Glutamatergic neuron (in vitro differentiated cells): ENCODE measurements around the gene SGTB. TPM values are rescaled to one million over a fixed set of nuclear protein-coding genes. Genes with fewer than 3 reads are reported as not detected.

Experiments
- DNase-seq: peaks from one replicate; pipeline ENCODE4 v3.0.0; 2022
- H3K27ac Mint-ChIP-seq: one replicate; pipeline ENCODE4 v1.8.0; 2020; ENCODE audit warnings: mild to moderate bottlenecking, mixed read lengths, inconsistent platforms; ENCODE audit not compliant: unreplicated experiment
- H3K27me3 Mint-ChIP-seq: one replicate; pipeline ENCODE4 v1.8.0; 2020; ENCODE audit warnings: mild to moderate bottlenecking, moderate library complexity, mixed read lengths, inconsistent platforms; ENCODE audit not compliant: unreplicated experiment
- H3K36me3 Mint-ChIP-seq: one replicate; pipeline ENCODE4 v1.8.0; 2020; ENCODE audit warnings: mild to moderate bottlenecking, mixed read lengths, inconsistent platforms; ENCODE audit not compliant: unreplicated experiment
- H3K4me1 Mint-ChIP-seq: one replicate; pipeline ENCODE4 v1.8.0; 2020; ENCODE audit warnings: mild to moderate bottlenecking, low read depth, mixed read lengths, inconsistent platforms; ENCODE audit not compliant: unreplicated experiment
- H3K4me3 Mint-ChIP-seq: one replicate; pipeline ENCODE4 v1.8.0; 2020; ENCODE audit warnings: mild to moderate bottlenecking, mixed read lengths, inconsistent platforms; ENCODE audit not compliant: unreplicated experiment
- H3K9me3 Mint-ChIP-seq: one replicate; pipeline ENCODE4 v1.8.0; 2020; ENCODE audit warnings: mild to moderate bottlenecking, moderate library complexity, mixed read lengths, inconsistent platforms; ENCODE audit not compliant: unreplicated experiment
- CTCF ChIP-seq: fragments of 200-600 bp; sonication (generic); IDR thresholded peaks from one replicate; pipeline ENCODE4 v1.5.0; 2021; ENCODE audit not compliant: partially characterized antibody, unreplicated experiment
- total RNA-seq: library from RNA; stranded (reverse); fragmentation: NEBNext Ultra II Directional; extraction: Animal tissue kit (Norgen Biotek cat#: 25700); gene quantifications from one replicate; pipeline ENCODE4 v1.2.1, GENCODE V29; 2021; ENCODE audit not compliant: unreplicated experiment

SGTB gene
- total RNA-seq, 1 donor from 2014 or later = 33.2 TPM

- Mint-ChIP-seq H3K27me3 (no peaks in the 10 kb centered on the region), H3K4me1 (no peaks in the 10 kb centered on the region), H3K9me3 (no peaks in the 10 kb centered on the region), H3K27ac (no peak overlapping the region), H3K36me3 (no peaks in the 10 kb centered on the region), H3K4me3 (no peak overlapping the region)
- TF ChIP-seq CTCF = no peak
- DNase-seq = no peak
These were observed 38.8 kb upstream of the SGTB start for GRCh38 chr5:65760504-65761275.

- no peak for TF ChIP-seq CTCF
- Mint-ChIP-seq H3K27ac (no peak overlapping the region), H3K27me3 (no peaks in the 10 kb centered on the region), H3K9me3 (no peaks in the 10 kb centered on the region), H3K36me3 (no peaks in the 10 kb centered on the region), H3K4me3 (no peak overlapping the region), H3K4me1 (no peaks in the 10 kb centered on the region)
- DNase-seq = no peak
These were observed 36.7 kb upstream of the SGTB start for GRCh38 chr5:65758546-65759144.

- Mint-ChIP-seq H3K4me3 (no peak overlapping the region), H3K4me1 (no peaks in the 10 kb centered on the region), H3K36me3 (peaks cover 7% of the 10 kb centered on the region), H3K27ac (no peak overlapping the region), H3K9me3 (peaks cover under 1% of the 10 kb centered on the region), H3K27me3 (peaks cover under 1% of the 10 kb centered on the region)
- no peak for TF ChIP-seq CTCF
- no peak for DNase-seq
These were observed 31.3 kb upstream of the SGTB start for GRCh38 chr5:65753189-65753588.

- DNase-seq = no peak
- Mint-ChIP-seq H3K4me1 (no peaks in the 10 kb centered on the region), H3K27ac (no peak overlapping the region), H3K36me3 (peaks cover 20% of the 10 kb centered on the region), H3K9me3 (peaks cover 8% of the 10 kb centered on the region), H3K27me3 (peaks cover 5% of the 10 kb centered on the region), H3K4me3 (no peak overlapping the region)
- TF ChIP-seq CTCF = no peak
These were observed 29.0 kb upstream of the SGTB start for GRCh38 chr5:65750938-65751337.

GRCh38 chr5:65749956-65750355, 28.0 kb upstream of the SGTB start:
- DNase-seq = no peak
- Mint-ChIP-seq H3K36me3 (peaks cover 20% of the 10 kb centered on the region), H3K9me3 (peaks cover 8% of the 10 kb centered on the region), H3K4me1 (peaks cover 5% of the 10 kb centered on the region), H3K27ac (no peak overlapping the region), H3K27me3 (peaks cover 5% of the 10 kb centered on the region), H3K4me3 (no peak overlapping the region)
- TF ChIP-seq CTCF = no peak
